PC-9 (cell line): ENCODE data around the gene SH3RF3.

ENCODE experiments used
- EZH2 ChIP-seq: fragments of 200-600 bp; sonication (generic); IDR thresholded peaks from 2 replicates; pipeline ENCODE4 v1.8.0; 2017; ENCODE audit warnings: antibody characterized with exemption, low read depth
- TF ChIP-seq, protein P1 (sequence below): fragments of 200-600 bp; sonication (generic); conservative IDR thresholded peaks from 2 replicates; pipeline ENCODE4 v1.6.1; 2017; ENCODE audit warnings: mixed run types, antibody characterized with exemption, mild to moderate bottlenecking, moderate library complexity

DNA sequence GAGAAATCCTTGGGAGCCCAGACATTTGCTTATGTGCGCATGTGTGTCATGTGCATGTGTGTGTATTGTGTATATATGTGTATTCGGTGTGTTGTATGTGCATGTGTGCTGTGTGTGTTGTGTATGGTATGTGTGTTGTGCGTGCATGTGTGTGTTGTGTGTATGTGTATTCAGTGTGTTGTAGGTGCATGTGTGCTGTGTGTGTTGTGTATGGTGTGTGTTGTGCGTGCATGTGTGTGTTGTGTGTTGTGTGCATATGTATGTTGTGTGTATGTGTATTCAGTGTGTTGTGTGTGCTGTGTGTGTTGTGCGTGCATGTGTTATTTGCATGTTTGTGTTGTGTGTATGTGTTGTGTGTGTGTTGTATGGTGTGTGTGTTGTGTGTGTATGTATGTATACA lies 136.9 kb downstream of the SH3RF3 start:
- TF ChIP-seq, protein P1, sequence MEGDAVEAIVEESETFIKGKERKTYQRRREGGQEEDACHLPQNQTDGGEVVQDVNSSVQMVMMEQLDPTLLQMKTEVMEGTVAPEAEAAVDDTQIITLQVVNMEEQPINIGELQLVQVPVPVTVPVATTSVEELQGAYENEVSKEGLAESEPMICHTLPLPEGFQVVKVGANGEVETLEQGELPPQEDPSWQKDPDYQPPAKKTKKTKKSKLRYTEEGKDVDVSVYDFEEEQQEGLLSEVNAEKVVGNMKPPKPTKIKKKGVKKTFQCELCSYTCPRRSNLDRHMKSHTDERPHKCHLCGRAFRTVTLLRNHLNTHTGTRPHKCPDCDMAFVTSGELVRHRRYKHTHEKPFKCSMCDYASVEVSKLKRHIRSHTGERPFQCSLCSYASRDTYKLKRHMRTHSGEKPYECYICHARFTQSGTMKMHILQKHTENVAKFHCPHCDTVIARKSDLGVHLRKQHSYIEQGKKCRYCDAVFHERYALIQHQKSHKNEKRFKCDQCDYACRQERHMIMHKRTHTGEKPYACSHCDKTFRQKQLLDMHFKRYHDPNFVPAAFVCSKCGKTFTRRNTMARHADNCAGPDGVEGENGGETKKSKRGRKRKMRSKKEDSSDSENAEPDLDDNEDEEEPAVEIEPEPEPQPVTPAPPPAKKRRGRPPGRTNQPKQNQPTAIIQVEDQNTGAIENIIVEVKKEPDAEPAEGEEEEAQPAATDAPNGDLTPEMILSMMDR = no peak
- no peak for TF ChIP-seq EZH2
